Fibroblast of lung (primary cell): ENCODE data around the gene PBOV1.

ENCODE experiments used
- EZH2 ChIP-seq: IDR thresholded peaks from 2 replicates; pipeline ENCODE4 v1.5.1; 2012; ENCODE audit warnings: low read length, control low read depth, mild to moderate bottlenecking; ENCODE audit errors: missing control alignments
- TF ChIP-seq, protein P1 (sequence below), 2 donors: IDR thresholded peaks in 1 of 2; conservative IDR thresholded peaks in 1 of 2; 1 replicate in 1 of 2; 2 replicates in 1 of 2; pipeline ENCODE4 v1.5.1; 2011 to 2012; ENCODE audit warnings: low read length in 2 of 2, control low read depth in 1 of 2, inconsistent platforms in 1 of 2, low read depth in 1 of 2, mild to moderate bottlenecking in 1 of 2

DNA sequence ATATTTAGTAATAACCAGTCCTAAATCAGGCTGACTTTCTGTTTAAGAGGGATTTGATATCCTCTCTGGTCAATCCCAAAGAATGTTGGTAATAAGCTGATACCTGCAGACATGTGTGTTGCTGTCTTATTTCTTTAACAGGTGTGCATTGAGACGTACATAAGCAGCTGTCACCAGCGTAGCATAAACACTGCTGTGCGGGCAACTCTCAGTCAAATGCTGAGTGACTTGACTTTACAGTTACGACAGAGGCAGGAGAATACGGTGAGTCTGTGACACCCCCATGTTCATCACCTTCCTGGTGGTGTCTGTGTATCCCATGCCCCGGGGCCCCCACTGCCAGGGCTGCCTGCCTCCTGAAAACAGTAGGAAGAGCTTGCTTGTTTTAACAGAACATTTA, 20.1 kb upstream of the PBOV1 start:
- TF ChIP-seq, protein P1, sequence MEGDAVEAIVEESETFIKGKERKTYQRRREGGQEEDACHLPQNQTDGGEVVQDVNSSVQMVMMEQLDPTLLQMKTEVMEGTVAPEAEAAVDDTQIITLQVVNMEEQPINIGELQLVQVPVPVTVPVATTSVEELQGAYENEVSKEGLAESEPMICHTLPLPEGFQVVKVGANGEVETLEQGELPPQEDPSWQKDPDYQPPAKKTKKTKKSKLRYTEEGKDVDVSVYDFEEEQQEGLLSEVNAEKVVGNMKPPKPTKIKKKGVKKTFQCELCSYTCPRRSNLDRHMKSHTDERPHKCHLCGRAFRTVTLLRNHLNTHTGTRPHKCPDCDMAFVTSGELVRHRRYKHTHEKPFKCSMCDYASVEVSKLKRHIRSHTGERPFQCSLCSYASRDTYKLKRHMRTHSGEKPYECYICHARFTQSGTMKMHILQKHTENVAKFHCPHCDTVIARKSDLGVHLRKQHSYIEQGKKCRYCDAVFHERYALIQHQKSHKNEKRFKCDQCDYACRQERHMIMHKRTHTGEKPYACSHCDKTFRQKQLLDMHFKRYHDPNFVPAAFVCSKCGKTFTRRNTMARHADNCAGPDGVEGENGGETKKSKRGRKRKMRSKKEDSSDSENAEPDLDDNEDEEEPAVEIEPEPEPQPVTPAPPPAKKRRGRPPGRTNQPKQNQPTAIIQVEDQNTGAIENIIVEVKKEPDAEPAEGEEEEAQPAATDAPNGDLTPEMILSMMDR (conservative IDR thresholded peaks at IDR 0.05 in 1 of 2, IDR thresholded peaks at IDR 0.05 in 1 of 2; ENCODE audit: low read depth in 1 of 2, low read length in 2 of 2), result no peak
- TF ChIP-seq EZH2, result no peak
